B cell (primary cell): ENCODE measurements around the gene NOP53.

Experiments used
- CTCF ChIP-seq: fragments of 200-600 bp; IDR thresholded peaks from one replicate; pipeline ENCODE4 v1.8.0; 2022; ENCODE audit warnings: antibody characterized with exemption, mild to moderate bottlenecking
- EZH2 ChIP-seq: IDR thresholded peaks from 2 replicates; pipeline ENCODE4 v1.6.1; 2012; ENCODE audit warnings: borderline replicate concordance, low read depth, mild to moderate bottlenecking, moderate library complexity, low read length; ENCODE audit not compliant: insufficient read depth, poor library complexity, severe bottlenecking

GRCh38 chr19:47750752-47751151 lies 5.4 kb downstream of the NOP53 start:
- TF ChIP-seq CTCF (no peak), EZH2 (no peak)
